SK-N-SH treated with all-trans-retinoic acid at 6 μM for 48 hours (cell line): ENCODE data around the gene ZNF385B.

Source experiments
- ATAC-seq: fragments of 200-7000 bp; cut with Tn5 transposase; 3 replicates; pipeline ENCODE4 v1.9.1; 2020; ENCODE audit warnings: mild to moderate bottlenecking, moderate library complexity
- ARNTL ChIP-seq: fragments of 450-650 bp; formaldehyde crosslinking; IDR thresholded peaks from 2 replicates; pipeline ENCODE4 v1.5.0; 2020; ENCODE audit warnings: low read depth, mild to moderate bottlenecking, moderate library complexity, borderline replicate concordance
- BACH2 ChIP-seq: fragments of 250-450 bp; sonication (Bioruptor Pico); IDR thresholded peaks from 2 replicates; pipeline ENCODE4 v1.9.0; 2021; ENCODE audit warnings: mild to moderate bottlenecking, borderline replicate concordance
- CSDC2 ChIP-seq: fragments of 250-450 bp; sonication (Bioruptor Pico); IDR thresholded peaks from 2 replicates; pipeline ENCODE4 v1.5.0; 2020; ENCODE audit warnings: mild to moderate bottlenecking, moderate library complexity
- ESRRG ChIP-seq: fragments of 250-450 bp; sonication (Bioruptor Pico); IDR thresholded peaks from 2 replicates; pipeline ENCODE4 v1.6.1; 2021; ENCODE audit warnings: mild to moderate bottlenecking
- GLIS3 ChIP-seq: fragments of 250-450 bp; sonication (Bioruptor Pico); IDR thresholded peaks from 2 replicates; pipeline ENCODE4 v1.5.0; 2020; ENCODE audit warnings: mild to moderate bottlenecking, moderate library complexity
- ISL1 ChIP-seq: fragments of 250-450 bp; sonication (Bioruptor Pico); IDR thresholded peaks from 2 replicates; pipeline ENCODE4 v2.1.2; 2022; ENCODE audit warnings: mild to moderate bottlenecking, moderate library complexity
- OSR1 ChIP-seq: fragments of 250-450 bp; sonication (Bioruptor Pico); IDR thresholded peaks from 2 replicates; pipeline ENCODE4 v1.8.0; 2022; ENCODE audit warnings: moderate library complexity, mild to moderate bottlenecking, inconsistent platforms
- PATZ1 ChIP-seq: fragments of 250-450 bp; sonication (Bioruptor Pico); IDR thresholded peaks from 2 replicates; pipeline ENCODE4 v1.8.0; 2020; ENCODE audit warnings: mild to moderate bottlenecking, moderate library complexity, borderline replicate concordance
- PPARA ChIP-seq: fragments of 250-450 bp; sonication (Bioruptor Pico); IDR thresholded peaks from 2 replicates; pipeline ENCODE4 v1.5.0; 2020; ENCODE audit warnings: mild to moderate bottlenecking, borderline replicate concordance
- RARB ChIP-seq: fragments of 250-450 bp; sonication (Bioruptor Pico); IDR thresholded peaks from 2 replicates; pipeline ENCODE4 v1.8.0; 2021; ENCODE audit warnings: mild to moderate bottlenecking, moderate library complexity
- TOX ChIP-seq: fragments of 250-450 bp; sonication (Bioruptor Pico); IDR thresholded peaks from 2 replicates; pipeline ENCODE4 v1.8.0; 2021; ENCODE audit warnings: mild to moderate bottlenecking, moderate library complexity, borderline replicate concordance
- TSHZ2 ChIP-seq: fragments of 250-450 bp; sonication (Bioruptor Pico); IDR thresholded peaks from 2 replicates; pipeline ENCODE4 v1.5.0; 2020; ENCODE audit warnings: mild to moderate bottlenecking, moderate library complexity
- ZC3H10 ChIP-seq: fragments of 250-450 bp; sonication (Bioruptor Pico); IDR thresholded peaks from 2 replicates; pipeline ENCODE4 v1.5.1; 2021; ENCODE audit warnings: mild to moderate bottlenecking, moderate library complexity
- ZFP3 ChIP-seq: fragments of 250-450 bp; sonication (Bioruptor Pico); IDR thresholded peaks from 2 replicates; pipeline ENCODE4 v1.5.0; 2020; ENCODE audit warnings: mild to moderate bottlenecking, moderate library complexity
- ZFP30 ChIP-seq: fragments of 450-650 bp; formaldehyde crosslinking; IDR thresholded peaks from 2 replicates; pipeline ENCODE4 v1.5.0; 2022; ENCODE audit warnings: mild to moderate bottlenecking, moderate library complexity
- ZNF565 ChIP-seq: fragments of 450-650 bp; formaldehyde crosslinking; conservative IDR thresholded peaks from 2 replicates; pipeline ENCODE4 v1.5.0; 2020; ENCODE audit warnings: low read depth, mild to moderate bottlenecking, moderate library complexity
- ZNF70 ChIP-seq: fragments of 450-650 bp; formaldehyde crosslinking; IDR thresholded peaks from 2 replicates; pipeline ENCODE4 v1.5.0; 2020; ENCODE audit warnings: mild to moderate bottlenecking, moderate library complexity
- ZNF8 ChIP-seq: fragments of 450-650 bp; formaldehyde crosslinking; IDR thresholded peaks from 2 replicates; pipeline ENCODE4 v1.5.0; 2020; ENCODE audit warnings: mild to moderate bottlenecking, moderate library complexity
- TF ChIP-seq, protein P1 (sequence below): fragments of 250-450 bp; sonication (Bioruptor Pico); IDR thresholded peaks from 2 replicates; pipeline ENCODE4 v1.5.1; 2021; ENCODE audit warnings: mild to moderate bottlenecking, moderate library complexity
- TF ChIP-seq, protein P2 (sequence below): fragments of 250-450 bp; sonication (Bioruptor Pico); IDR thresholded peaks from 2 replicates; pipeline ENCODE4 v1.8.0; 2021; ENCODE audit warnings: low read depth, mild to moderate bottlenecking, moderate library complexity, borderline replicate concordance
- TF ChIP-seq, protein P3 (sequence below): fragments of 250-450 bp; sonication (Bioruptor Pico); IDR thresholded peaks from 2 replicates; pipeline ENCODE4 v1.5.1; 2020; ENCODE audit warnings: low read depth, mild to moderate bottlenecking, moderate library complexity

ZNF385B gene

GRCh38 chr2:179715871-179716270 is 145.5 kb downstream of the ZNF385B start (continued):
- TF ChIP-seq, protein P1, sequence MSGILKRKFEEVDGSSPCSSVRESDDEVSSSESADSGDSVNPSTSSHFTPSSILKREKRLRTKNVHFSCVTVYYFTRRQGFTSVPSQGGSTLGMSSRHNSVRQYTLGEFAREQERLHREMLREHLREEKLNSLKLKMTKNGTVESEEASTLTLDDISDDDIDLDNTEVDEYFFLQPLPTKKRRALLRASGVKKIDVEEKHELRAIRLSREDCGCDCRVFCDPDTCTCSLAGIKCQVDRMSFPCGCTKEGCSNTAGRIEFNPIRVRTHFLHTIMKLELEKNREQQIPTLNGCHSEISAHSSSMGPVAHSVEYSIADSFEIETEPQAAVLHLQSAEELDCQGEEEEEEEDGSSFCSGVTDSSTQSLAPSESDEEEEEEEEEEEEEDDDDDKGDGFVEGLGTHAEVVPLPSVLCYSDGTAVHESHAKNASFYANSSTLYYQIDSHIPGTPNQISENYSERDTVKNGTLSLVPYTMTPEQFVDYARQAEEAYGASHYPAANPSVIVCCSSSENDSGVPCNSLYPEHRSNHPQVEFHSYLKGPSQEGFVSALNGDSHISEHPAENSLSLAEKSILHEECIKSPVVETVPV (CRISPR knock-in tag): no peak
- TF ChIP-seq CSDC2: no peak
- no peak for TF ChIP-seq ZC3H10 (CRISPR knock-in tag)
- no peak for TF ChIP-seq PATZ1
- TF ChIP-seq ZNF565: no peak
- TF ChIP-seq, protein P2, sequence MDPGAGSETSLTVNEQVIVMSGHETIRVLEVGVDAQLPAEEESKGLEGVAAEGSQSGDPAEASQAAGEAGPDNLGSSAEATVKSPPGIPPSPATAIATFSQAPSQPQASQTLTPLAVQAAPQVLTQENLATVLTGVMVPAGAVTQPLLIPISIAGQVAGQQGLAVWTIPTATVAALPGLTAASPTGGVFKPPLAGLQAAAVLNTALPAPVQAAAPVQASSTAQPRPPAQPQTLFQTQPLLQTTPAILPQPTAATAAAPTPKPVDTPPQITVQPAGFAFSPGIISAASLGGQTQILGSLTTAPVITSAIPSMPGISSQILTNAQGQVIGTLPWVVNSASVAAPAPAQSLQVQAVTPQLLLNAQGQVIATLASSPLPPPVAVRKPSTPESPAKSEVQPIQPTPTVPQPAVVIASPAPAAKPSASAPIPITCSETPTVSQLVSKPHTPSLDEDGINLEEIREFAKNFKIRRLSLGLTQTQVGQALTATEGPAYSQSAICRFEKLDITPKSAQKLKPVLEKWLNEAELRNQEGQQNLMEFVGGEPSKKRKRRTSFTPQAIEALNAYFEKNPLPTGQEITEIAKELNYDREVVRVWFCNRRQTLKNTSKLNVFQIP: no peak
- no peak for TF ChIP-seq GLIS3

DNA sequence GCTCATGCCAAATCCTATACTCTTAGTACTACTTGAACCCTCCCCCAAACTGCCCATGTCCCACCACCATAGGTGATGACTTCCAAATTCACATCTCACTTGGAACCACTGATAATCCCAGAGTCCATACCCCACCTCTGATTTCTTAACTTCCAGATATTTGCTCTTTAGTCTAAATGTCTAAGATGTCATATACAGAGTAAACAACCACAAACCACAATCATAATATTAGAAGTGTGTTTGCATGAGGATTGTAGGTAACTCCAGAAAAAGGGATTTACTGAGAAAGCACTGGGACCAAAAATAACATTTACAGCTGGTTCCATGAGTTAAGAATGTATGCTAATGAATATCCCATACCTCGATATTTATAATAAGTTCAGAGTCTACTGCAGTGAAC is 146.2 kb downstream of the ZNF385B start:
- no peak for ATAC-seq
- TF ChIP-seq TSHZ2 (CRISPR knock-in tag): no peak
- TF ChIP-seq, protein P1 (CRISPR knock-in tag): no peak
- no peak for TF ChIP-seq PPARA (CRISPR knock-in tag)
- TF ChIP-seq ZNF8: no peak
- no peak for TF ChIP-seq ZNF70 (CRISPR knock-in tag)
- TF ChIP-seq OSR1 (CRISPR knock-in tag): no peak
- TF ChIP-seq, protein P2: no peak
- TF ChIP-seq, protein P3, sequence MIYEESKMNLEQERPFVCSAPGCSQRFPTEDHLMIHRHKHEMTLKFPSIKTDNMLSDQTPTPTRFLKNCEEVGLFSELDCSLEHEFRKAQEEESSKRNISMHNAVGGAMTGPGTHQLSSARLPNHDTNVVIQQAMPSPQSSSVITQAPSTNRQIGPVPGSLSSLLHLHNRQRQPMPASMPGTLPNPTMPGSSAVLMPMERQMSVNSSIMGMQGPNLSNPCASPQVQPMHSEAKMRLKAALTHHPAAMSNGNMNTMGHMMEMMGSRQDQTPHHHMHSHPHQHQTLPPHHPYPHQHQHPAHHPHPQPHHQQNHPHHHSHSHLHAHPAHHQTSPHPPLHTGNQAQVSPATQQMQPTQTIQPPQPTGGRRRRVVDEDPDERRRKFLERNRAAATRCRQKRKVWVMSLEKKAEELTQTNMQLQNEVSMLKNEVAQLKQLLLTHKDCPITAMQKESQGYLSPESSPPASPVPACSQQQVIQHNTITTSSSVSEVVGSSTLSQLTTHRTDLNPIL (CRISPR knock-in tag): no peak
- TF ChIP-seq ESRRG: no peak
- no peak for TF ChIP-seq ZC3H10 (CRISPR knock-in tag)
- no peak for TF ChIP-seq CSDC2
- TF ChIP-seq ISL1 (CRISPR knock-in tag): no peak
- TF ChIP-seq RARB (CRISPR knock-in tag): no peak
- no peak for TF ChIP-seq ZFP30 (CRISPR knock-in tag)
- no peak for TF ChIP-seq PATZ1
- no peak for TF ChIP-seq ZFP3 (CRISPR knock-in tag)
- TF ChIP-seq TOX (CRISPR knock-in tag): no peak
- TF ChIP-seq ZNF565: no peak
- no peak for TF ChIP-seq BACH2 (CRISPR knock-in tag)
- TF ChIP-seq ARNTL (CRISPR knock-in tag): no peak
